ENCODE measurements around the gene METTL14. TPM values are rescaled to one million over a fixed set of nuclear protein-coding genes. Genes with fewer than 3 reads are reported as not detected.

Gene METTL14
- total RNA-seq, 4 donors from 2014 or later = 32.2 to 50.4 (median 39.0) TPM

DNA sequence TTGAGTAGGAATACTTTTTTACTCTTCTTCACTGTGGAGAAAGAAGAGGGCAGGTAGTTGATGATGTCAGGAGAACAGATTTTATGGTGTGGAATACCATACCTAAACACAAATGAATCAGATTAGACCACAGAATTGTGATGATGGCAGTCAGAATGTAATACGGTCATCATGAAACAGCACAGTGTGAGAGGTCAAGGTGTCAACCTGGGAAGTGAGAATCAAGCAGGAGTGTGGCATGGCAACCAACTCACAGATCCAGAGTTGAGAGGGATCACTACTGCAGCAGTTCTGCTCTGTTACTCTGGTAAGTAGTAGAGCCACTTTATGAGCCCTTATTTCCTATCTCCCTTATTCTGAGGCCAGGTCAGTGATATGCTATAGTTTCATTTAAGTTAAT, 27.7 kb downstream of the METTL14 start:
- TF ChIP-seq, protein P1, sequence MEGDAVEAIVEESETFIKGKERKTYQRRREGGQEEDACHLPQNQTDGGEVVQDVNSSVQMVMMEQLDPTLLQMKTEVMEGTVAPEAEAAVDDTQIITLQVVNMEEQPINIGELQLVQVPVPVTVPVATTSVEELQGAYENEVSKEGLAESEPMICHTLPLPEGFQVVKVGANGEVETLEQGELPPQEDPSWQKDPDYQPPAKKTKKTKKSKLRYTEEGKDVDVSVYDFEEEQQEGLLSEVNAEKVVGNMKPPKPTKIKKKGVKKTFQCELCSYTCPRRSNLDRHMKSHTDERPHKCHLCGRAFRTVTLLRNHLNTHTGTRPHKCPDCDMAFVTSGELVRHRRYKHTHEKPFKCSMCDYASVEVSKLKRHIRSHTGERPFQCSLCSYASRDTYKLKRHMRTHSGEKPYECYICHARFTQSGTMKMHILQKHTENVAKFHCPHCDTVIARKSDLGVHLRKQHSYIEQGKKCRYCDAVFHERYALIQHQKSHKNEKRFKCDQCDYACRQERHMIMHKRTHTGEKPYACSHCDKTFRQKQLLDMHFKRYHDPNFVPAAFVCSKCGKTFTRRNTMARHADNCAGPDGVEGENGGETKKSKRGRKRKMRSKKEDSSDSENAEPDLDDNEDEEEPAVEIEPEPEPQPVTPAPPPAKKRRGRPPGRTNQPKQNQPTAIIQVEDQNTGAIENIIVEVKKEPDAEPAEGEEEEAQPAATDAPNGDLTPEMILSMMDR (IDR thresholded peaks at IDR 0.05; ENCODE audit: low read depth) = no peak

DNA sequence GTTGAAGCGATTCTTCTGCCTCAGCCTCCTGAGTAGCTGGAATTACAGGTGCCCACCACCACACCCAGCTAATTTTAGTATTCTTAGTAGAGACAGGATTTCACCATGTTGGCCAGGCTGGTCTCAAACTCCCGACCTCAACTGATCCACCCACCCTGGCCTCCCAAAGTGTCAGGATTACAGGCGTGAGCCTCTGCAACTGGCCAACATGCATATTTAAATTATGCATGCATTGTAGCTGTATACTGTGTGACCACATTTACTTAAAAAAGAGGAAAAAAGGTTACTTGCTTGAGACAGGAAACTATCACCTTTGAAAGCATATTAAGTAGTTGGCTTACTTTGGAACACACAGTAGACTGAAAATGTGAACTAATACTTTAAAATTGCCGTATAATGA, 29.5 kb downstream of the METTL14 start:
- TF ChIP-seq, protein P1 (IDR thresholded peaks at IDR 0.05; ENCODE audit: low read depth) = no peak

DNA sequence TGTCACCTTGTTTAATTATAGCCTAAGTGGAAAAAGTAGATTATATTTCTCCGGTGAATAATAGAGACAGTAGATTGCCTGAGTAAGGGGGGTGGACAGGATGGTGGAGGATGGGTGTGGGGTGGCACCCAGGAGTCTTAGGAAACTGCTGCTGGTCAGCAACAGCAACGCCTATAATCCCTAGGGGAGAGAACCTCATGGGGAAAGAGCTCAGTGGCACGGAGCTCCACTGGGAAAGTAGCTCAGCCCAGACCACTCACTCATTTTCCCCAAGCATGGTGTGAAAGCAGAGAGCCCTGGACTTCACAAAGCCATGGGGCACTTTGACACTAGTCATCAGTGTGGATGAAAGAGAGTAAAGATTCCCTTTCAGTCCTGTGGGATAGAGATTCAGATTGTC, 31.1 kb downstream of the METTL14 start:
- TF ChIP-seq, protein P1 (IDR thresholded peaks at IDR 0.05; ENCODE audit: low read depth) = no peak

DNA sequence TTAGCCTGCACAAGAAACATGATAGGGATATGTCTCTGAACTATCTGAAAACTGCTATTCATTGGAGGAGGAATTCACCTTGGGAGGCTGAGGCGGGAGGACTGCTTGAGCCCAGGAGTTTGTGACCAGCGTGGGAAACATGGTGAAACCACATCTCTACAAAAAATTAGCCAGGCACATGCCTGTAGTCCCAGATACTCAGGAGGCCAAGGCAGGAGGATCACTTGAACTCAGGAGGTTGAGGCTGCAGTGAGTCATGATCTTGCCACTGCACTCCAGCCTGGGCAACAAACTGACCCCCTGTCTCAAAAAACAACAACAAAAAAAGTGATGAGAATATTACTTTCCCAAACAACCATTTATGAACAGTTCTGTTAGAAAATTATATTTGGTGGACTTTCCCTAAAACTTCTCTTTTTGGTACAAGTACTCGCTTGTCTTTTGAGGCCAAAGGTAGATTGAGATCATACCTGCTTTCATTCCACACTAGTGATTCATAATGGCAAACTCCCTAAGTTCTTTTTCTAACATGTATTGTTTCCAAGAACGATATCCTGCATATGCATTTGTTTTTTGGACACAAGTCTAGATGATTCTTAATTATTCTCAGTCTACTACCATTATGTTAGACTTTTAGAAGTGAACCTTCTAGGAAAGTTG, 33.4 kb downstream of the METTL14 start:
- TF ChIP-seq, protein P1 (IDR thresholded peaks at IDR 0.05; ENCODE audit: low read depth) = no peak

DNA sequence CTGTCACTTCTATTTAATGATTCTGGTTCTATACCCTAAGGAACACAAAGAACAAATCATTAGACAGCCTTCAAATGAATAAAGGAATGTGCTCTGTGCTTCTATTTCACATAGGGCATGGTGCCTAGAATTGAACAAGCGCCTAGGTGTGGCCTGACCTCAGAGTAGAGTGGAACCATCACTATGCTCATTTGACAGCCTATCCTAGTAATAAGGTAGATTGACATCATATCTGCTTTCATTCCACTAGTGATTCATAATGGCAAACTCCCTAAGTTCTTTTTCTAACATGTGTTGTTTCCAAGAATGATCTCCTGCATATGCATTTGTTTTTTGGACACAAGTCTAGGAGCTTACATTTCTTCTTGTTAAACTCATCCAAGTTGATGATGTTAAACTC, 36.6 kb downstream of the METTL14 start:
- TF ChIP-seq, protein P1 (IDR thresholded peaks at IDR 0.05; ENCODE audit: low read depth) = no peak

DNA sequence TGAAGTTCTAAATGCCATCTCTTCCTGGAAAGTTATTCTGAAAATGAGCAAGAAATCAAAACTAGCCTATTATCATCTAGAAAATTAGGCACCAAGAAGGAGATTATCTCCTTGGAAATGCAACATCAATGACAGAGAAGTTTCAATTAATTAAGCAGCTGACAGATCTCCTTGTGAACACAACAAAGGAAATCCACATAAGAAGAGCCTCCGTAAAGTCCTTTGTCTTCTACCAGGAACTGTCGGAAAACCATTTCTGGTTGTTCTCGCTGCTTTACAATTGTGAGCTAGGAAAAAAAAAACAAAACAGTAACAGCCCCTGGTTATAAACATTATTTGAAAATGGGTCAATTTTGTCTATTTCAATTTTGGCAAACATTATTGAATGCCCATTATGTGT, 38.2 kb downstream of the METTL14 start:
- TF ChIP-seq, protein P1 (IDR thresholded peaks at IDR 0.05; ENCODE audit: low read depth) = no peak

DNA sequence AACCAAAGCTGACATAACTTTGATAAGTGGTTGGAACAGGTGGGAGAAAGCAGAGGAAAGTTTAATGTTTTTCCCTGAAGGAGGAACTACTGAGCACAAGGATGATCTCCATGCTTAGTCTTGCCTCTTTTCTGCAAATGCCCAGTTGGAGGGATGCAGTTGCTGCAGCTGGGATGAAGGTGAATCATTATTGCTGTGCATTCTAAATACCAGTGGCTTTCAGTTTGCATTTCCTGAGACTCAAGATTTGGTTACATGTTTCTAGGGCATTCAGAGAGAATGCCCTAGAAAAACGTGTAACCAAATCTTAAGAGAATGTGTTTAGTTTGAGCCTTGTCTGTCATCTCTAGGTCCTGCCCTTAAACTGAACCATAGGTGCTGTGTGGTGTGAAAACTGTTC, 42.2 kb downstream of the METTL14 start:
- TF ChIP-seq, protein P1 (IDR thresholded peaks at IDR 0.05; ENCODE audit: low read depth) = no peak

All from subcutaneous adipose tissue (tissue), 4 donors.